Smooth muscle cell (in vitro differentiated cells): ENCODE results near the gene STX1A. TPM values are rescaled to one million over a fixed set of nuclear protein-coding genes. Genes with fewer than 3 reads are reported as not detected.

Experiments used
- DNase-seq: peaks from one replicate; lab custom pipeline; 2025; ENCODE audit not compliant: unreplicated experiment; lab: John Stamatoyannopoulos, UW
- H2AFZ ChIP-seq: fragments of 200-600 bp; sonication (generic); 2 replicates; pipeline ENCODE4 v1.6.0; 2016; ENCODE audit warnings: antibody characterized with exemption, low read depth, mild to moderate bottlenecking
- H3F3A ChIP-seq: fragments of 200-600 bp; sonication (generic); 2 replicates; pipeline ENCODE4 v1.6.0; 2017; ENCODE audit warnings: antibody characterized with exemption, low read depth
- H3K27ac ChIP-seq: fragments of 200-600 bp; sonication (generic); 2 replicates; pipeline ENCODE4 v1.5.1; 2016; ENCODE audit warnings: low read depth, mild to moderate bottlenecking
- H3K27me3 ChIP-seq: fragments of 200-600 bp; sonication (generic); 2 replicates; pipeline ENCODE4 v1.6.1; 2016; ENCODE audit warnings: low read depth, mild to moderate bottlenecking
- H3K36me3 ChIP-seq: fragments of 200-600 bp; sonication (generic); 2 replicates; pipeline ENCODE4 v1.5.1; 2016; ENCODE audit warnings: low read depth
- H3K4me1 ChIP-seq: fragments of 200-600 bp; sonication (generic); 2 replicates; pipeline ENCODE4 v1.5.1; 2016; ENCODE audit warnings: low read depth
- H3K4me2 ChIP-seq: fragments of 200-600 bp; sonication (generic); 2 replicates; pipeline ENCODE4 v1.6.0; 2016; ENCODE audit warnings: mild to moderate bottlenecking
- H3K4me3 ChIP-seq: fragments of 200-600 bp; sonication (generic); 2 replicates; pipeline ENCODE4 v1.5.1; 2016; ENCODE audit warnings: mild to moderate bottlenecking
- H3K79me2 ChIP-seq: fragments of 200-600 bp; sonication (generic); 2 replicates; pipeline ENCODE4 v1.6.0; 2016; ENCODE audit warnings: low read depth, mild to moderate bottlenecking
- H3K9ac ChIP-seq: fragments of 200-600 bp; sonication (generic); 2 replicates; pipeline ENCODE4 v1.6.0; 2016; ENCODE audit warnings: low read depth
- H3K9me3 ChIP-seq: fragments of 200-600 bp; sonication (generic); replicated peaks from 2 replicates; pipeline ENCODE4 v1.5.1; 2016; ENCODE audit warnings: low read depth
- H4K20me1 ChIP-seq: fragments of 200-600 bp; sonication (generic); 2 replicates; pipeline ENCODE4 v1.6.0; 2016; ENCODE audit warnings: low read depth
- WGBS: methylation state at CpG from one replicate; pipeline ENCODE4 v1.1.7; 2016; ENCODE audit warnings: low lambda C conversion rate; 5-methylcytosine and 5-hydroxymethylcytosine counted together
- polyA plus RNA-seq: library from polyadenylated mRNA; unstranded; fragments of >200 nt; fragmentation: Nextera tagmentation; extraction: Ambion mirVana; gene quantifications from 2 replicates; pipeline ENCODE4 v1.2.1, GENCODE V29; 2016
- total RNA-seq: library from RNA; depleted of rRNA; stranded (reverse); fragments of >200 nt; gene quantifications from 2 replicates; pipeline ENCODE4 v1.2.3, GENCODE V29; 2014
- TF ChIP-seq, protein P1 (sequence below): fragments of 200-600 bp; sonication (generic); IDR thresholded peaks from 2 replicates; pipeline ENCODE4 v1.5.1; 2017; ENCODE audit warnings: borderline replicate concordance, mild to moderate bottlenecking, antibody characterized with exemption; ENCODE audit not compliant: insufficient read depth, poor library complexity, severe bottlenecking

STX1A gene
- total and polyA plus RNA-seq, 2 experiments from 2014 or later, result 7.5 to 14.3 TPM

DNA sequence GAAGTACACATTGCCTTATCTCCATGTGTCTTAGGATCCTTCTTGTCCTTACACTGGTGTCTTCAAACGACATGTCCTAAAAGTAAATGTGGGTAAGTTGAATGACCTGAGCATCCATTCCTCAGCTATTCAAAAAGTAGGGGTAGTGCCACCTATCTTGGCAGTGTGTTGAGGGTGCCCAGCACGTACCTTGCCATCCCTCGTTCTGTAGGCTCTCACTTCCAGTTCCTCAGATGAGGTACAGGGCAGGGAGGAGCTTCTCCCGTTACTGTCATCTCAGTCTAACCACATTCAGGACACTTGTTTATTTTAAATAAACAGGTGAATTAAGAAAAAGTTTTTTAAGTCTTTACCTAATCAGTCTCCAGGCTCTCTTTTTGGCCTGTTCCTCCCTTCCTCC is 23.1 kb downstream of the STX1A start:
- no peak for DNase-seq
- Histone ChIP-seq H3K4me1 (no peaks in the 10 kb centered on the region), H2AFZ (no peak overlapping the region), H3K4me3 (no peak overlapping the region), H3K27me3 (no peaks in the 10 kb centered on the region), H3K4me2 (no peak overlapping the region), H4K20me1 (no peaks in the 10 kb centered on the region), H3K9me3 (no peaks in the 10 kb centered on the region), H3K9ac (no peak overlapping the region), H3K36me3 (no peaks in the 10 kb centered on the region), H3K79me2 (no peaks in the 10 kb centered on the region), H3F3A (no peaks in the 10 kb centered on the region), H3K27ac (no peak overlapping the region)
- TF ChIP-seq, protein P1, sequence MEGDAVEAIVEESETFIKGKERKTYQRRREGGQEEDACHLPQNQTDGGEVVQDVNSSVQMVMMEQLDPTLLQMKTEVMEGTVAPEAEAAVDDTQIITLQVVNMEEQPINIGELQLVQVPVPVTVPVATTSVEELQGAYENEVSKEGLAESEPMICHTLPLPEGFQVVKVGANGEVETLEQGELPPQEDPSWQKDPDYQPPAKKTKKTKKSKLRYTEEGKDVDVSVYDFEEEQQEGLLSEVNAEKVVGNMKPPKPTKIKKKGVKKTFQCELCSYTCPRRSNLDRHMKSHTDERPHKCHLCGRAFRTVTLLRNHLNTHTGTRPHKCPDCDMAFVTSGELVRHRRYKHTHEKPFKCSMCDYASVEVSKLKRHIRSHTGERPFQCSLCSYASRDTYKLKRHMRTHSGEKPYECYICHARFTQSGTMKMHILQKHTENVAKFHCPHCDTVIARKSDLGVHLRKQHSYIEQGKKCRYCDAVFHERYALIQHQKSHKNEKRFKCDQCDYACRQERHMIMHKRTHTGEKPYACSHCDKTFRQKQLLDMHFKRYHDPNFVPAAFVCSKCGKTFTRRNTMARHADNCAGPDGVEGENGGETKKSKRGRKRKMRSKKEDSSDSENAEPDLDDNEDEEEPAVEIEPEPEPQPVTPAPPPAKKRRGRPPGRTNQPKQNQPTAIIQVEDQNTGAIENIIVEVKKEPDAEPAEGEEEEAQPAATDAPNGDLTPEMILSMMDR, result no peak
- 96% methylated on average over 4 of the region's 4 CpGs for WGBS

DNA sequence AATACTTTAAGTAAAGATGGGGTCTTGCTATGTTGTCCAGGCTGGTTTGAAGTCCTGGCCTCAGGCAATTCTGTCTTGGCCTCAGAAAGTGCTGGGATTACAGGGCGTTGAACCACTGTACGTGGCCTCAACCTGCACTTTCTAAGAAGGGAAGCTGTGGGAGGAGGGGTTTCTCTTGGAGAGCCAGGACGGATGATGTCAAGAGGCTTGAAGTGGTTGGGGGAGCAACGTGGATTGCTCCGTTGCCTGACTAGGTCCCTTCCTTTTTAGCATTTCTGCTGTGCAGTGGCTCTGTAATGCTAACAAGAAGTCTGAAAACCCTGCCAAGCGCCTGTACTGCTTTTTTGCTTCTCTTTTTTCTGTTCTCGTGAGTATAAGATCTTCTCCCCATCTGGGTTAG is 28.8 kb downstream of the STX1A start:
- no peaks in the 10 kb centered on the region for H3F3A ChIP-seq
- H3K36me3 ChIP-seq, result no peaks in the 10 kb centered on the region
- no peak overlapping the region for H3K9ac ChIP-seq
- H4K20me1 ChIP-seq, result no peaks in the 10 kb centered on the region
- no peak overlapping the region for H3K4me2 ChIP-seq
- peaks cover 7% of the 10 kb centered on the region for H3K79me2 ChIP-seq
- no peaks in the 10 kb centered on the region for H3K27me3 ChIP-seq
- no peaks in the 10 kb centered on the region for H3K4me1 ChIP-seq
- 97% methylated on average over 7 of the region's 7 CpGs for WGBS
- TF ChIP-seq, protein P1, result no peak
- no peak overlapping the region for H3K4me3 ChIP-seq
- DNase-seq, result no peak
- no peaks in the 10 kb centered on the region for H3K9me3 ChIP-seq
- no peak overlapping the region for H2AFZ ChIP-seq
- H3K27ac ChIP-seq, result no peak overlapping the region

DNA sequence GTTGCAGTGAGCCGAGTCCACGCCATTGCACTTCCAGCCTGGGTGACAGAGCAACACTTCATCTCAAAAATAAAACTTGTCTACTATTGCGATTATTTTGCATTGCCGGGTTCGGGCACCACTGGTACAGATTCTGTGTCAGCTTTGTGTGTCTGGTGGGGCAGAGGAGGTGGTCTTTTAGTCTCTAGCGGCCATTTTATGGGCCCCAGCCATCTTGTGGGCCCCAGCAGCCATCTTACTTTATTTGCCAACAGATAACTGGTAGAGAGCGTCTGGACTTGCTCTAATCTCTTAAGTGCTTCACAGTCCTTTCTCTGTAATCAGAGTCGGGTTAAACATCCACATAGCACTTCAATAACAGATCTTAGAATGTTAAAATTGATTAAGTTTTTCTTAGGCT is 31.2 kb downstream of the STX1A start:
- Histone ChIP-seq H2AFZ (no peak overlapping the region), H3K27me3 (no peaks in the 10 kb centered on the region), H3K9me3 (no peaks in the 10 kb centered on the region), H3K4me2 (no peak overlapping the region), H4K20me1 (no peaks in the 10 kb centered on the region), H3K4me3 (no peak overlapping the region), H3K27ac (no peak overlapping the region), H3K36me3 (no peaks in the 10 kb centered on the region), H3K9ac (no peak overlapping the region), H3K4me1 (peaks cover 3% of the 10 kb centered on the region), H3F3A (no peaks in the 10 kb centered on the region), H3K79me2 (peaks cover 27% of the 10 kb centered on the region)
- DNase-seq, result no peak
- TF ChIP-seq, protein P1, result no peak
- 91% methylated on average over 8 of the region's 8 CpGs for WGBS

DNA sequence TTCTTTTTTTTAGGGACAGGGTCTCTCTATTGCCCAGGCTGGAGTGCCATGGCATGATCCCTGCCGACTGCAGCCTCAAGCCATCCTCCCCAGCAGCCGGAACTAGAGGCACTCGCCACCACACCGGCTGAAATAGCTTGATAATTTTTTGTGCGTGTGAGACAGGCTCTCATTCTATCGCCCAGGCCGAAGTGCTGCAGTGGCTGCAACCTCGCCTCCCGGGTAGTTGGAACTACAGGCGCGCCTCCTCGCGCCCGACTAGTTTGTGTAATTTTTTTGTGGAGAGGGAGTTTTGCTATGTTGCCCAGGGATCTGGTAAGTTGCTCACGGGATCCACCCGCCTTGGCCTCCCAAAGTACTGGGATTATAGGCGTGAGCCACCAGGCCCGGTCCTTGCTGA is 34.2 kb downstream of the STX1A start:
- DNase-seq, result no peak
- peaks cover 12% of the 10 kb centered on the region for H4K20me1 ChIP-seq
- 98% methylated on average over 18 of the region's 18 CpGs for WGBS
- no peak overlapping the region for H3K27ac ChIP-seq
- H2AFZ ChIP-seq, result no peak overlapping the region
- H3K36me3 ChIP-seq, result no peaks in the 10 kb centered on the region
- H3K9ac ChIP-seq, result no peak overlapping the region
- no peaks in the 10 kb centered on the region for H3K9me3 ChIP-seq
- H3K4me1 ChIP-seq, result peaks cover 18% of the 10 kb centered on the region
- TF ChIP-seq, protein P1, result no peak
- no peak overlapping the region for H3K4me3 ChIP-seq
- peaks cover 52% of the 10 kb centered on the region for H3K79me2 ChIP-seq
- no peak overlapping the region for H3K4me2 ChIP-seq
- no peaks in the 10 kb centered on the region for H3K27me3 ChIP-seq
- no peaks in the 10 kb centered on the region for H3F3A ChIP-seq
